HEK293 (cell line): ENCODE results near the gene ERO1B.

Experiments used
- ATF2 ChIP-seq: fragments of 450-650 bp; formaldehyde crosslinking; IDR thresholded peaks from 2 replicates; pipeline ENCODE4 v1.5.1; 2016; ENCODE audit warnings: missing biosample characterization, missing genetic modification characterization, low read depth
- CTCF ChIP-seq: fragments of 450-650 bp; formaldehyde crosslinking; IDR thresholded peaks from 2 replicates; pipeline ENCODE4 v1.5.1; 2016; ENCODE audit warnings: missing biosample characterization, missing genetic modification characterization
- MEIS1 ChIP-seq: sonication (generic); formaldehyde crosslinking; IDR thresholded peaks from 2 replicates; pipeline ENCODE4 v1.8.1; 2022; ENCODE audit warnings: missing genetic modification reagents, mild to moderate bottlenecking, borderline replicate concordance
- PRDM1 ChIP-seq: fragments of 450-650 bp; formaldehyde crosslinking; IDR thresholded peaks from 2 replicates; pipeline ENCODE4; 2016; ENCODE audit warnings: missing biosample characterization, missing genetic modification characterization
- YY2 ChIP-seq: fragments of 450-650 bp; formaldehyde crosslinking; IDR thresholded peaks from 2 replicates; pipeline ENCODE4 v1.5.1; 2016; ENCODE audit warnings: missing biosample characterization, missing genetic modification characterization
- ZBTB8A ChIP-seq: fragments of 450-650 bp; formaldehyde crosslinking; IDR thresholded peaks from 2 replicates; pipeline ENCODE4 v1.5.1; 2016; ENCODE audit warnings: missing biosample characterization, missing genetic modification characterization
- ZFP41 ChIP-seq: fragments of 450-650 bp; formaldehyde crosslinking; IDR thresholded peaks from 2 replicates; pipeline ENCODE4 v1.5.1; 2016; ENCODE audit warnings: missing biosample characterization, missing genetic modification characterization, borderline replicate concordance
- ZNF335 ChIP-seq: fragments of 450-650 bp; formaldehyde crosslinking; conservative IDR thresholded peaks from 2 replicates; pipeline ENCODE4 v1.5.1; 2016; ENCODE audit warnings: missing biosample characterization, missing genetic modification characterization
- ZNF488 ChIP-seq: fragments of 450-650 bp; formaldehyde crosslinking; IDR thresholded peaks from 2 replicates; pipeline ENCODE4 v1.5.1; 2016; ENCODE audit warnings: missing biosample characterization, missing genetic modification characterization
- ZNF510 ChIP-seq: fragments of 450-650 bp; formaldehyde crosslinking; IDR thresholded peaks from 2 replicates; pipeline ENCODE4 v1.5.1; 2018; ENCODE audit warnings: mild to moderate bottlenecking, missing genetic modification characterization, missing biosample characterization; ENCODE audit not compliant: insufficient replicate concordance
- ZNF544 ChIP-seq: fragments of 450-650 bp; formaldehyde crosslinking; IDR thresholded peaks from 2 replicates; pipeline ENCODE4 v1.5.0; 2017; ENCODE audit warnings: missing biosample characterization, missing genetic modification characterization
- ZNF707 ChIP-seq: fragments of 450-650 bp; formaldehyde crosslinking; IDR thresholded peaks from 2 replicates; pipeline ENCODE4 v1.5.1; 2016; ENCODE audit warnings: missing biosample characterization, missing genetic modification characterization
- ZNF792 ChIP-seq: fragments of 450-650 bp; formaldehyde crosslinking; IDR thresholded peaks from 2 replicates; pipeline ENCODE4 v1.5.1; 2016; ENCODE audit warnings: missing biosample characterization, missing genetic modification characterization

- TF ChIP-seq CTCF (tag by site-specific recombination): peak; percentile 12; the same call in 1 of the 2 replicates
- TF ChIP-seq MEIS1 (CRISPR knock-in tag): no peak
- no peak for TF ChIP-seq YY2
- peak; percentile 42; the same call in 1 of the 2 replicates for TF ChIP-seq PRDM1
- TF ChIP-seq ZNF488 (tag by site-specific recombination): no peak
- no peak for TF ChIP-seq ZNF544 (tag by site-specific recombination)
- no peak for TF ChIP-seq ZFP41 (tag by site-specific recombination)
- TF ChIP-seq ZNF707 (tag by site-specific recombination): no peak
- no peak for TF ChIP-seq ZNF510 (tag by site-specific recombination)
- TF ChIP-seq ATF2 (tag by site-specific recombination): peak; percentile 72
- no peak for TF ChIP-seq ZNF792 (tag by site-specific recombination)
- 0 out of 2 replicates have a peak, but pooled peaks have one; percentile 16 for TF ChIP-seq ZBTB8A (tag by site-specific recombination)
- TF ChIP-seq ZNF335 (tag by site-specific recombination): peak; percentile 97
Measured at GRCh38 chr1:236301080-236301957, 19.6 kb upstream of the ERO1B start.
